Ureter (tissue), 1 donor: Measurements from ENCODE around the gene DNAAF9. TPM values are rescaled to one million over a fixed set of nuclear protein-coding genes. Genes with fewer than 3 reads are reported as not detected.
"Not testable (repeated sequence)": the region's sequence is repeated elsewhere in the genome, so short reads cannot be mapped to it uniquely, and the experiment has no call there.

Experiments used
- DNase-seq: peaks from one replicate; pipeline ENCODE4 v3.0.0-alpha.2; 2020; ENCODE audit warnings: low spot score
- total RNA-seq: library from RNA; stranded (reverse); gene quantifications from one replicate; pipeline ENCODE4 v1.2.4, GENCODE V29; 2023
- donor health status: DM: yes; HTN: yes; CAD: no.

Gene DNAAF9
- 36.1 TPM for total RNA-seq

- DNase-seq: peak; percentile 53
Measured at GRCh38 chr20:3407040-3407770, at the start of gene DNAAF9. DNAAF9 (minus strand) TSS chr20:3407669; CDS start chr20:3407557, 112 bp downstream.

- DNase-seq: no peak
Measured at GRCh38 chr20:3456648-3457047, 49.2 kb upstream of the DNAAF9 start.

GRCh38 chr20:3454831-3455230, 47.4 kb upstream of the DNAAF9 start:
- DNase-seq: no peak

DNA sequence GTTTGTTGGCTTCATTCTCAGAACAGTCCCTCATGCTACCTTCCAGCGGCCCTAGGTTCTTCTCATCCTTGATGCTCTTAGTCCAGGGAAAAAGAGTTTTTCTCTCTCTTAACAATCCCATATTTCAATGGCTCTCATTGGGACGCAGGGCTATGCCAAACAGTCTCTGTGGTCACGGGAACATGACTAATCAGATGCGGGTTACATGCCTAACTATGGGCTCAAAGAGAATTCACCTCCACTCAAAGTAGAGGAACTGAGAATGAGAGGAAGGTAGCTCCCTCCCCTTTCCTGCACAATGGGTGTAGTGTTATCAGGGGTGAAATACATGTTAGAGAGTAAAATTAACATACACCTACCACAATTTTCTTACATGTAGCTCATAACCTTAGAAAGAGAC, 45.2 kb upstream of the DNAAF9 start:
- no peak for DNase-seq

DNA sequence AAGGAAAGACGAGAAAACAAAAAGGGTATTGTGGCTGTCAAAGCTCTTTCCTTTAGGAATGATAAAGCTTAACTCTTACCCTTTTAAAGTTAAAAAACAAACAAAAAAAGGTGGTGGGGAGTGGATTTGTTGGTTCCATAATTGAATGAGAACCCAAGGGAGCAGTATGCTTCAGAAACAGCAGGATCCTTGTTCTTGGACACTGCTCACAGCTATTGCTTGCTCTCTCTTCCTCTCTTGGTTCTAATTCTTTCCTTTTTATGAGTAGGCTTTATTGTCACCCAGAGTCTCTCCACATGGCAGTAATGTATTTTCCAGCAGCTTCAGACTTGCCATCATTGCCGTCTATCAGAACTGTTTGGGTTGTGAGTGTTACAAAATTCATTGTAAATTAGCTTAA, 44.7 kb upstream of the DNAAF9 start:
- no peak for DNase-seq

GRCh38 chr20:3449319-3449718, 41.9 kb upstream of the DNAAF9 start:
- DNase-seq: no peak

DNA sequence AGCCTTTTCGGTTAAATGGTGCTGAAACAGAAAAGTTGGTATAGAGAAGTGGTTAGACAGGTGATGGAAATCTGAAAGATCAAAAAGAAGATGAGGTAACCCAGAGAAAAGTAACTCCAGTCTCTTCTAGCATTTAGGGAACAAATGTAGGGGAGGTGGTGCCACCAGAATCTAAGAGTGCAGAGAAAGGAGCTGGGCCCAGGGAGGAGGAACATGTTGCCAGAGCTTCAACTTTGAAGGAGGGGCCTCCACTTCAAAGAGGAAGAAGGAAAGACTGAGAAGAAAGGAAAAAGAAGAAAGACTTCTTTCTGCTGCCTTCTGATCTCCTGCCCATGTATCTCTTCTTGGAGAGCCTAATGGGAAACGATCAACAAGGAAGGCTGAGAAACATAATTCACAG, 39.9 kb upstream of the DNAAF9 start:
- no peak for DNase-seq

GRCh38 chr20:3446779-3447178, 39.3 kb upstream of the DNAAF9 start:
- DNase-seq: peak; percentile 53

- DNase-seq: no peak
Measured at GRCh38 chr20:3436864-3437574, 29.6 kb upstream of the DNAAF9 start.

DNA sequence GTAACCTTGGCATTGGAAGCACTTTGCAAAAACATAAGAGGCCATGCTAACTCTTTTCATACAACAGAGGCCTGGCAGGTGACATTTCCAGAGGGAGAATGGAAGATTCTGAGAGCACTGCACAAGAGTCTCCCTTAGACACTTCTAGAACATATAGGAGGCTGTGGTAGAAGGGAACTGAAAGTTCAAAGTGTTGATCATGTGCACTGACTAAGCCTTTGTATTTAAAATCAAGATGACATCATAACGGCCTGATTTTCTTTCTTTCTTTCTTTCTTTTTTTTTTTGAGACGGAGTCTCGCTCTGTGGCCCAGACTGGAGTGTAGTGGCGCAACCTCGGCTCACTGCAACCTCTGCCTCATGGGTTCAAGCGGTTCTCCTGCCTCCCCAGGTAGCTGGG, 26.8 kb upstream of the DNAAF9 start:
- DNase-seq: no peak

DNA sequence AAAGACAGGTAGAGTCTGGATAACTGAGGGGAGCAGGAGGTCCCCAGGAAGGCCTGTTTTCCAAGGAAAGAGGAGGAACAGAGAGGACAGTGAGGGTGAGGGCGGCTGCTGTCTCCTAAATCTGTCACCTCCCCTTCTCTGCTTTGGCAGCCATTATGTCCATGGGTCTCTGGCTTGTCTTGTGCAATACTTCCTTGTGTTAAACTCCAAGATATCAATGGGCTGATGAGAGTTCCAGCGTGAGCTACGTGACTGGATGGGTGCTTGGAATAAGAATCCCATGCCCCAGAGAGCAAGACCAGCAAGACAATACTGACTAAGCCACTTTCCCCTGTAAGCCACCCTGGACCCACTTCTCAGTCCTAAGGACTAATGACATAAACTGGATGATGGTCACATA, 26.3 kb upstream of the DNAAF9 start:
- no peak for DNase-seq

- DNase-seq: no peak
Measured at GRCh38 chr20:3432844-3433243, 25.4 kb upstream of the DNAAF9 start.

DNA sequence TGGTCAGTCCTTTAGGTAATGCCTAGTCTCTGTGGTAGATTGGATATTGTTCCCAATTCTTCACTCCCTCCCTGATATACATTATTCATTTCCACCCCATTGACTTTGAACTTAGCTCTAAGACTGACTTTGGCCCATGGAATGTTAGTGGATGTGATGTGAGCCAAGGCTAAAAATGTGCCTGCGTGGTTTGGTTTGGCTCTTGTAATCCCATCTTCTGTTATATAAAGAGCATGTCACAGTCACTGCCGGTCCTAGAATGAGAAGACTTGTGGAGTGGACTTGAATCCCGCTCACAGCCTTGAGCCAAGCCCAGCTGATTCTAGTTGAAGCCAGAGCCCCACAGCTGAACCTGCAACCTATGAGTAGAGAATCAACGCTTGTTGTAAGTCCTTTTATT, 23.6 kb upstream of the DNAAF9 start:
- no peak for DNase-seq

GRCh38 chr20:3430376-3431069, 23.1 kb upstream of the DNAAF9 start:
- no peak for DNase-seq

DNA sequence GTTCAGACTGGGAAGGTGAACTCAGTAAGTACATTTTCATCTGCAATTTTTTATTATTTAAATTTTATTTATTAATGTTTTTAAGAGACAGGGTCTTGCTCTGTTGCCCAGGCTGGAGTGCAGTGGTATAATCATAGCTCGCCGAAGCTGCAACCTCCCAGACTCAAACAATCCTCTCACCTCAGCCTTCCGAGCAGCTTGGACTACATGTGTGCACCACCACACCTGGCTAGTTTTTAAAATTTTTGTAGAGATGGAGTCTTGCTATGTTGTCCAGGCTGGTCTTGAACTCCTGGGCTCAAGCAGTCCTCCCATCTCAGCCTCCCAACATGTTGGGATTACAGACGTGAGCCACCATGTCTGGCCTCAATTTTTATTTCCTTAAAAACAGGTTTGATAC, 19.3 kb upstream of the DNAAF9 start:
- not testable (repeated sequence) for DNase-seq

- no peak for DNase-seq
Measured at GRCh38 chr20:3423126-3423525, 15.7 kb upstream of the DNAAF9 start.

DNA sequence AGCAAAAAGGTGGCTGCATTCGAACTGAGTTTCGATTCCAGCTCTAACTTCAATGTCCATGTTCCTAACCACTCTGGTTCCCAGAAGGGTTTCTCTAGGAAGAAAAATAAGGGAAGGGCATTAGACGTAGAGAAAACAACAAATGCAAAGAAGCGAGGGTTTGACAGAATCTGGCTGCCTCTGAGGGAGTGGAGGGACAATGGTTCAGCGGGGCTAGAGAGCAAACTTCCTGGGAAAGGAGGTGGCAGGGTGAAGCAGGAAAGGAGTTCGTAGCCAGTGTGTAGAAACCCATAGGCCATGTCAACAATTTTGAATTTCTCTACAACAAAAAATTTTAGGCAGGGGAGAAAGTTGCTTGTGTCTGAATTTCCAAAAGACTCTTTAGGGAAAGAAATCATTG, 14.5 kb upstream of the DNAAF9 start:
- DNase-seq: no peak

GRCh38 chr20:3420211-3420707, 12.8 kb upstream of the DNAAF9 start:
- DNase-seq: no peak

DNA sequence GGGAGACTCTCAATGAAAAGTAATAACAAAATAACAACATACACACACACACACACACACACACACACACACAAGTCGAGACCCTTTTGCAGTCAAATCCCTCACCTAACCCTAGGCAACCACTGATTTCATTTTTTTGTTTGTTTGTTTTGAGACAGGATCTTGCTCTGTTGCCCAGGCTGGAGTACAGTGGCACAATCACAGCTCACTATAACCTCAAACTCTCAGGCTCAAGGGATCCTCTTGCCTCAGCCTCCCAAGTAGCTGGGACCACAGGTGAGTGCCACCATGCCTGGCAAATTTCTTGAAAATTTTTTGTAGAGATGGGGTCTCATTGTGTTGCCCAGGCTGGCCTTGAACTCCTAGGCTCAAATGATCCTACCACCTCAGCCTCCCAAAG, 10.7 kb upstream of the DNAAF9 start:
- DNase-seq: not testable (repeated sequence)

DNA sequence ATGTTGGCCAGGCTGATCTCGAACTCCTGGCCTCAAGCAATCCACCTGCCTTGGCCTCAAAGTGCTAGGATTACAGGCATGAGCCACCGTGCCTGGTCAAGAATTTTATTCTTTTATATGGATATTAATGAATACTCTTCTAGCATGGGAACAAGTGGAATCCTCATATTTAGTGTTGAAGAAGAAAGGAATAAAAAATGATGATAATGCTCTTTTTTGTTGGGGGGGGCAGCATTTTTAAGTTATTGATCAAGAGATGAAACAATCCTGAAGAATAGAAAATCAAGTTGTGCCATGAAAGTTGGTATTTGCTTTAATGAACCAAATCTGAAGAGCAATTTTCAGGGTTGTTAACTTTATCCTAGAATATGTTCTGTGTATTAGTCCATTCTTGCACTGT, 6.7 kb upstream of the DNAAF9 start:
- no peak for DNase-seq

GRCh38 chr20:3413393-3413889, 6.0 kb upstream of the DNAAF9 start:
- no peak for DNase-seq

GRCh38 chr20:3412600-3413392, 5.3 kb upstream of the DNAAF9 start:
- DNase-seq: no peak
